NCI-H2029 (cell line): ENCODE results near the gene SPSB1.

ENCODE experiments used
- DNase-seq: peaks from one replicate; lab custom pipeline; 2025; lab: John Stamatoyannopoulos, UW

The SPSB1 gene

GRCh38 chr1:9344426-9345200 is 51.9 kb downstream of the SPSB1 start:
- DNase-seq: no peak

DNA sequence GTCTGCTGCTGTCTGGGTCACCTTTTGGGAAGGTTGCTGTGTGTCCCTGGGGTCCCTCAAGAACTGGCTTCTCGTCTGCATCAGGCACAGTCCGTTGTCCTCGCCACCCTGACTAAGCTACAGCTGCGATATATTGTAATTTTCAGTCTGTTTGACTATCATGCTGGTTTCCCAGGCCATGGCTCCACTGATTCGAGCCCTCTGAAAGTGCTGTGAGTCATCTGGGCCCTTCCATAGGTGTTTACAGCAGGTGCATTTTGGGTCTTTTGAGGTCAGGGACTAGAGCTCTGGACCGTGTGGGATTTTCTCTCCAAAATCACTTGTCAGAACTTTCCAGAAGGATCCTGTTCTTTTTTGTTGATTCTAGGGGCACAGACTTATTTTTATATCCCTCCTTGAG is 52.8 kb downstream of the SPSB1 start:
- DNase-seq: no peak

- no peak for DNase-seq
Measured at GRCh38 chr1:9345922-9346321, 53.2 kb downstream of the SPSB1 start.

- no peak for DNase-seq
Measured at GRCh38 chr1:9346566-9346965, 53.9 kb downstream of the SPSB1 start.

DNA sequence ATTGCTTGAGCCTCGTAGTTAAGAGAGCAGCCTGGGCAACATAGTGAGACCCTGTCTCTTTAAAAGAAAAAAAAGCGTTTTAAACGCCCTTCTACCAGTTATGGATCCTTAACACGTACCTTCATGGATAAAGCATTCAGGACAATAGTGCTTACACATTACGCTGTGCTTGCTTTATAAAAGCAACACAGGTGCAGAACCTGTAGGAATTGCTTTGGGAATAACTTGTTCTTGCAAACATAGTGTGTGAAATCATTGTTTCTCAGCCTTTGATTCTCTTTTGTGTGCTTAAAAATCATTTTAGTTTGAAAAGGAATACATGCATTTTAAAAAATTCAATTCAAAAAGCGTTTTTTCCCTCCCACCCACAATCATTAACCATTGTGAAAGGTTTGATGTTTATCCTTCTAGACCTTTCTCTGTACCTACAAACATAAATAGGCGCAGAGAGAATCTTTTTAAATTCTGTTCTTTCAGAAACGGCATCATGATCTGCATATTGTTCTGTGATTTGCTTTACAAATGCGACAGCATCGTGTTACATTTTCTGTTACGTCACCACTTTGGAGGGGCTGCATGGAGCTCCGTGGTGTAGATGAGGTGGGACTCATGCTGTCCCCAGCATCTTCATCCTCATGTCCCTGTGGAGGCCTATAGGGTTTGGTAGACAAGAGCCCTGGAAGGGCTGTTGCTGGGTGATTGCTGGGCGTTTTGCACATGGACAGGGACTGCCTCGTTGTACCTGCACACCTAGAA is 54.6 kb downstream of the SPSB1 start:
- DNase-seq: no peak

DNA sequence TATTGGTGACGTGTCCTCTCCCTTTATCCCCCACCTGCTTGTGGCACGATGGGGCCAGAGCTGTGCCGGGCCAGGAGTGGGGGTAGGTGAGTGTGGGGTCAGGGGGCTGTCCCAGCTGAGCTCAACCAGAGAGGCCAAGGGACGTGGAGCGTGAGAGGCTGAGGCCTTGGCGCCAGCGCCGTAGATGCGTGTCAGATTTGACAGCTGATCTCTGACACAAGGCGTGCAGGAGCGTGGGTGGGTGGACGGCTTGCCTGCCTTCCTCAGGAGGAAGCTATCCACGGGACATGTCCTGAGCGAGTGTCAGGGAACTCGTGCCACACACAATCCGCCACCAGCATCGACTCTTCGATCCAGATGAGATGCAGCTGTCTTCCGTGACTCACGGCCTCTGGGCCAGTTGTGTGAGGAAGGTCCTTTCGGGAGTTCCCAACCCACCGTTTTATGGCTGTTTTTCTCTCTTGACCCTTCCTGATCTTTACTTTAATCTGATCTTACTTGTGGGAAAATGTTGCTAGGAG is 56.7 kb downstream of the SPSB1 start:
- no peak for DNase-seq

- no peak for DNase-seq
Measured at GRCh38 chr1:9350013-9350908, 57.6 kb downstream of the SPSB1 start.

GRCh38 chr1:9350960-9351359 is 58.3 kb downstream of the SPSB1 start:
- no peak for DNase-seq

DNA sequence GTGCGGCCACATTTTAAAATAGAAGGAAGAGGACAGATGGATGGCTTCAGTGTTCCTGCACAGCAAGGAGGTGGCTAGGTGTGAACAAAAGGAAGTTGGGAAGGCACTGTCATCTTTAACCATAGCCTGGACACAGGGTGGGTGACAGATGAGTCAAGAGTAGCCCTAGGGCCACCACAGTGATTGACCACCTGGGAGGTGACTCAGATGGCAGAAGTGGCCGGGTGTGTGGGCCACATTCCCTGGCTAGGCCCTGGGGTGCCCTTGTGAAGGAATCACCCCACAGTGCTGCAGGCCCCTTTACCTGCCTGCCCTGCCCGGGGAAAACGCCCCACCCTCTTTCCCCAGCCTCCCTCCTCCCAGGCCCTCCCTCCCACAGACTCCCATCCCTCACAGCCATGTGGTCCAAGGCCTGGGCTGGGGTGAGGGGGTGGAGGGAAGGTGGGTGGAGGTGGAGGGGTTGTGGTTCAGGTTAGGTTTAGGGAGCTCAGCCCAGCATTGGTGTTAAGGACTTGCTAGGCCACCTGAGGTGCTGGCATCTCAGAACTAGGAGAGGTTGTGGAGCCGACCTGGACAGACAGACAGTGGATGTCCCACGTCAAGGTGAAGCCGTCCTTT is 59.1 kb downstream of the SPSB1 start:
- DNase-seq: no peak

DNA sequence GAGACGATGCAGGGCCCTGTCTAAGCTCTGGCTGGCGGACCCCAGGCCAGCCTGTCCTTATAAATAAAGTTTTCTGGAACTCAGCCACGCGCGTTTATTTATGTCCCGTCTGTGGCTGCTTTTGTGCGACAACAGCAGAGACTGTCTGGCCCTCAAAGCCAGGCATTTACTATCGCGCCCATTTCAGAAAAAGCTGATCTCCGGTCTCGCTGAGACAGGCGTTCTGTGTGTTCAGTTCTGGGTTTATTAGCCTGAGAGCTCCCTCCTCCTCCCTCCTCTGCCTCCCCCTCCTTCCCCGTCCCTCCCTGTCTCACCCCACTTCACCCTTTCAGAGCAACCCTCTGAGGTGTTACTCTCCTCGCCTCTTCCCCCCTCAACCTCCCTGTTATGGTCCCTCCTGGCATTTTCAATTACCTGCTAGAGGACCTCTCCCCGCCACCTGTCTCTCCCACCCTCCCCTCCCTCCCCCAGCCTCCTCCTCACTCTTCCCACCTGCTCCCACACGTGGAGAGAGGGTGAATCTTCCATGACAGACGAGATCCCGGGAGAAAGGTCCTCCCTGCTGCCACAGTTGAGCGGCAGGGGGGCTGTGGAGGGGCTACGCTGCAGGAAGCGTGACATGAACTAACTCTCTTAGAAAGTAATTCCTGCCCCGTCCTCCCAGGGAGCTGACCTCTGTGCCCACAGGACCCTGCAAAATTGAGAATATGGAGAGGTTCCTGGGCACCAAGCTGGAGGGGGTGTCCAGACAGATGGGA is 59.9 kb downstream of the SPSB1 start:
- no peak for DNase-seq

DNA sequence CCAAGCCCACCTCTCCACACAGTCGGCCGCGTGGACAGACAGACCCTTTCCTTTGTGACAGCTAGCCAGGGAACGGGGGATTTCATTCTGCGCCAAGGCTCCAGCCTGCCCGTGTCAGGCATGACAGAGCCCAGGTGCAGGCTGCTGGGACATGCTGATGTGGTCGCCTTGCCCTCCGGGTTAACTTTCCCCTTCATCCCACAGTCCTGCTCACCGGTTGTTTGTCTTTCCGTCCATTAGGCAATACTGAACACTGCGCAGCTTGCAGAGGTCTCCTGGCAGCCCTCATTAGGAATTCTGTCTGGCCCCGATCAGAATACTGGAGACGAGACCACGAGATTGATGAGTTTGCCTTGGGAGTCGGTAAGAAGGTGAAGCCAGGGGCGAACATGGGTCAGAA is 62.8 kb downstream of the SPSB1 start:
- DNase-seq: no peak

- no peak for DNase-seq
Measured at GRCh38 chr1:9356021-9356420, 63.3 kb downstream of the SPSB1 start.

DNA sequence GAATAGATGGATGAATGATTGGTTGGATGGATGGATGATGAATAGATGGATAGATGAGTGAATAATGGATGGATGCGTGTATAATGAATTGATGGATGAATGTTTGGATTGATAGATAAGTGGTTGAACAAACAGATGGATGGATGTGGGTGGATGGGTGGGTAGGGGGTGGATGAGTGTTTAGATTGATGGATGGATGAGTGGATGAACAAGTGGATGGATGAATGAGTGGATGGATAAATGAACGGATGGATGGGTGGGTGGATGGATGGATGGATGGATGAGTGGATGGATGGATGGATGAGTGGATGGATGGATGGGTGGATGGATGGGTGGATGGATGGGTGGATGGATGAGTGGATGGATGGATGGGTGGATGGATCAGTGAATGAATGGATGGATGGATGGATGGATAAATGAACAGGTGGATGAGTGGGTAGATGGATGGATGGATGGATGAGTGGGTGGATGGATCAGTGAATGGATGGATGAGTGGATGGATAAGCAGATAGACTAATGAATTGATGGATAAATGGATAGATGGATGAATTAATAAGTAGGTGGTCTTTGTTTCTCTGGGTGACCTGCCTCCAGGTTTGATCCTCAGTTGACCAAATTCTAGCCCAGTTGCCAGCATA is 64.3 kb downstream of the SPSB1 start:
- DNase-seq: no peak

DNA sequence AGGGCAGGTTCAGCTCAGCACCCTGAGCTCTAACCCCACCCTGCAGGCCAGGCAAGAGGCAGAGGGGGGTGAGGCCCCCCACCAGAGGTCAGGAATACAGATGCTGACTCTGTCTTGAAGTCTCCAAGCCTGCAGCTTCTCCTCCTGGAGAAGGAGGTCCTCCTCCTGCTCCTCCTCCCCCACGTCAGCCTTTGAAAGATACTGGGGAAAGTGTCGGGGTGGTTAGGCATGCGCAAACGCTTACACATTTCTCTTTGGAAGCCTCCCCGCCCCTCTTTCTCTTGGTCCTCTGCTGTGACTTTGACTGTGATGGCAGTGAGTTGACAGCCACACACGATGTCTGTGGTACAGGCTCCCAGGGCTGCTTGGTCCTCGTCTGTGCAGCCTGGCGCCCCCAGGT is 65.3 kb downstream of the SPSB1 start:
- DNase-seq: no peak

DNA sequence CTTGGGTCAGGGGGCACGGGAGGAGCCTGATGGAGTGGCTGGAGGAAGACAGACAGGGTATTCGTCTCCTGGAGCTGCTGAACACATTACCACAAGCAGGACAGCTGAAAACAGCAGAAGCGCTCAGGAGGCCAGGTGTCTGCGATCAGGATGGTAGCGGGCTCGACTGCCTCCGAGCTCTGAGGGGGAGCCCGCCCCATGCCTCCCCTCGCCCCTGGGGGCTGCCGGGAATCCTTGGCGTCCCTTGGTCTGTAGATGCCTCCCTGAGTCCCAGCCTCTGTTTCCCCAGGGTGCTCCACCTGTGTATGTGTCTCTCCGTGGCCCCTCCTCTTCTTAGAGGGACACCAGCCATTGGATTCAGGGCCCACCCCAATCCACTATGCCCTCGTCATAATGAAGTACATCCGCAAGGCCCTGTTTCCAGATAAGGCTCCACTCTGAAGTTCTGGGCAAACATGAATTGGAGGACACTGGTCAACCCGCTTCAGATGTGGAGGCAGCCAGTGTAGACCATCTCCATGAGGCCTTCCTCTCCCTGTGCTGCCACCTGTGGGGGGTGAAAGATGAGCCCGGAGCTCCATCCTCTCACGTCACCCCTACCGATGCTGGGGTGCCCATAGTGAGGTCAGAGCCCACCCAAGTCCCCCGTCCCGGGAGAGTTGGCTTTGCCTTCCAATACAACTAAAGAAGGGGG is 67.8 kb downstream of the SPSB1 start:
- no peak for DNase-seq

- no peak for DNase-seq
Measured at GRCh38 chr1:9361630-9362260, 69.1 kb downstream of the SPSB1 start.

- no peak for DNase-seq
Measured at GRCh38 chr1:9362488-9362887, 69.8 kb downstream of the SPSB1 start.

- peak; percentile 25 for DNase-seq
Measured at GRCh38 chr1:9363061-9363471, 70.4 kb downstream of the SPSB1 start.

DNA sequence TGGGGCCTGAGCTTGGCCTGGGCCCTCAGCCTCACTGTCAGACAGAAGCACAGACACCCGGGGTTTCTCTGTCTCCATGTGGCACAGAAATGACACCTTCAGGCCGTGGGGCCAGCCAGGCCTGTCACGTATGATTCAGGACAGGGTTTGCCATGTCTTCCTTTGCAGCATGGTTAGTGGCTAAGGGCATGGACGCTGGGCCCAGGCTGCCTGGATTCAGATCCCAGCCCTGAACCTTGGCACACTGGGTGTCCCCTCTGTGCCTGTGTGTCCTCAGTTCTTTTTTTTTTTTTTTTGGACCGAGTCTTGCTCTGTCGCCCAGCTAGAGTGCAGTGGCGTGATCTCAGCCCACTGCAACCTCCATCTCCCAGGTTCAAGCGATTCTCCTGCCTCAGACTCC is 73.6 kb downstream of the SPSB1 start:
- no peak for DNase-seq
